K562 (cell line): ENCODE data around the gene SLC1A5. TPM values are rescaled to one million over a fixed set of nuclear protein-coding genes. Genes with fewer than 3 reads are reported as not detected.
A peak's percentile ranks its signal among the peaks of the same experiment; 100 is the strongest.

ENCODE experiments used
- BACH1 ChIP-seq: fragments of 200-800 bp; sonication (Bioruptor generic); IDR thresholded peaks from 2 replicates; pipeline ENCODE4 v1.6.1; 2016; ENCODE audit warnings: missing genetic modification characterization, missing compliant biosample characterization
- BCL6 ChIP-seq: fragments of 250-450 bp; sonication (Bioruptor Pico); IDR thresholded peaks from 2 replicates; pipeline ENCODE4 v1.4.0; 2020
- CBX1 ChIP-seq: sonication (generic); IDR thresholded peaks from 2 replicates; pipeline ENCODE4 v1.6.1; 2016; ENCODE audit warnings: antibody characterized with exemption, low read depth, mild to moderate bottlenecking
- E4F1 ChIP-seq: fragments of 250-450 bp; sonication (Bioruptor Pico); IDR thresholded peaks from 2 replicates; pipeline ENCODE4 v1.5.0; 2021; ENCODE audit warnings: mild to moderate bottlenecking, borderline replicate concordance
- ETS2 ChIP-seq: IDR thresholded peaks from 2 replicates; pipeline ENCODE4 v1.6.1; 2016; ENCODE audit warnings: borderline replicate concordance, missing genetic modification characterization, mild to moderate bottlenecking, moderate library complexity, missing compliant biosample characterization; ENCODE audit not compliant: poor library complexity, severe bottlenecking
- KLF10 ChIP-seq: fragments of 250-450 bp; sonication (Bioruptor Pico); IDR thresholded peaks from 2 replicates; pipeline ENCODE4 v1.6.1; 2021; ENCODE audit warnings: matching md5 sums
- NKRF ChIP-seq: fragments of 450-650 bp; IDR thresholded peaks from 2 replicates; pipeline ENCODE4 v1.6.1; 2016; ENCODE audit warnings: borderline replicate concordance
- PCBP2 ChIP-seq: fragments of 200-400 bp; formaldehyde crosslinking; IDR thresholded peaks from 2 replicates; pipeline ENCODE4 v1.6.1; 2018; ENCODE audit warnings: low read length, low read depth, mild to moderate bottlenecking, moderate library complexity; ENCODE audit not compliant: poor library complexity, severe bottlenecking
- SMARCB1 ChIP-seq: IDR thresholded peaks from 2 replicates; pipeline ENCODE4 v1.6.1; 2011; ENCODE audit warnings: improper control_type of control experiment, low read depth; ENCODE audit not compliant: insufficient read length
- SOX6 ChIP-seq: fragments of 450-650 bp; IDR thresholded peaks from 2 replicates; pipeline ENCODE4 v1.6.1; 2014; ENCODE audit warnings: mild to moderate bottlenecking
- ZKSCAN3 ChIP-seq: fragments of 250-450 bp; sonication (Bioruptor Pico); IDR thresholded peaks from 2 replicates; pipeline ENCODE4 v1.4.0; 2020
- ZNF644 ChIP-seq: fragments of 200-800 bp; sonication (Bioruptor generic); IDR thresholded peaks from 2 replicates; pipeline ENCODE4 v1.6.1; 2016; ENCODE audit warnings: low read depth, missing genetic modification characterization, missing compliant biosample characterization
- polyA plus RNA-seq, 8 experiments: library from polyadenylated mRNA; depleted of rRNA in 4 of 8; stranded (reverse) in 5 of 8; unstranded in 3 of 8; fragments of >200 nt; fragmentation: Nextera tagmentation in 2 of 8; fragmentation: Illumina TruSeq in 1 of 8; extraction: Ambion mirVana in 2 of 8; extraction: Trizol in 1 of 8; gene quantifications; 2 replicates each; pipeline versions ENCODE4 v1.2.1 to v1.2.3, GENCODE V29; 2011 to 2014; ENCODE audit warnings: inconsistent platforms in 1 of 8, missing spikeins in 1 of 8
- total RNA-seq, 7 experiments: library from RNA; depleted of rRNA in 6 of 7; stranded (reverse); fragments of >200 nt in 6 of 7; fragmentation: Illumina TruSeq in 2 of 7; extraction: Trizol in 2 of 7; gene quantifications; 2 replicates each; pipeline versions ENCODE4 v1.2.1 to v1.2.3, GENCODE V29; 2011 to 2021; ENCODE audit warnings: low replicate concordance in 1 of 7
- TF ChIP-seq, protein P1 (sequence below), 2 experiments: fragments of 450-650 bp; formaldehyde crosslinking in 1 of 2; IDR thresholded peaks; 2 replicates each; pipeline versions ENCODE4 v1.4.0 to v1.6.1; 2014 to 2020; ENCODE audit warnings: mild to moderate bottlenecking in 2 of 2, borderline replicate concordance in 1 of 2, low read depth in 1 of 2

The SLC1A5 gene
- total and polyA plus RNA-seq, 9 of the 15 experiments (the other 6 are each of a cell fraction or from before 2014, with no cell fraction given): 31.2 to 417 (median 134) TPM

DNA sequence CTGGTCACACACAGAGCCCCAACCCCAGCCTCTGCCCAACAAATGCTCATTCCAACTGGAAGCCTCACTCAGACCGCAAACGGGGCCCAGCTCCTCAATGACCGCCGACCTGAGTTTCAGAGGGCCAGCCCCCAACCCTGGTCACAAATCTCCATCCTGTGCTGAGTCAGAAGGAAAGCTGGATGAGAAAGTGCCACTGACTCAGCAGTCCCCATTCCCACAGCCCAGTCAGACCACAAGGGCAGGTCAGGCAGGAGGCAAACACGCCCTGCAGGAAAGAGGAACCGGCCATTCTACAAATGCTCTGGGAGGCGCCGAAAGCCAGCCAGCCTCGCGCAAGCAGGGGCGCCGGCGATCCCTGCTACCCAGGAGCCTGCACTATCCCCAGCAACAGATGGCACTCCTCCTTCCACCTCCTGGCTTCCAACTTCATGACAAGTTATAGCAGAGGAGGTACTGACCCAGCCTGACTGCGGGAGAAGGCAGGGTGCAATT, 57.3 kb downstream of the SLC1A5 start (continued):
- TF ChIP-seq ETS2 (tag) (no peak), BACH1 (peak; percentile 98), NKRF (no peak), KLF10 (CRISPR knock-in tag) (no peak), SMARCB1 (no peak), ZNF644 (no peak), PCBP2 (no peak), E4F1 (no peak), CBX1 (no peak), SOX6 (no peak), ZKSCAN3 (CRISPR knock-in tag) (no peak), BCL6 (no peak)
- TF ChIP-seq, protein P1, sequence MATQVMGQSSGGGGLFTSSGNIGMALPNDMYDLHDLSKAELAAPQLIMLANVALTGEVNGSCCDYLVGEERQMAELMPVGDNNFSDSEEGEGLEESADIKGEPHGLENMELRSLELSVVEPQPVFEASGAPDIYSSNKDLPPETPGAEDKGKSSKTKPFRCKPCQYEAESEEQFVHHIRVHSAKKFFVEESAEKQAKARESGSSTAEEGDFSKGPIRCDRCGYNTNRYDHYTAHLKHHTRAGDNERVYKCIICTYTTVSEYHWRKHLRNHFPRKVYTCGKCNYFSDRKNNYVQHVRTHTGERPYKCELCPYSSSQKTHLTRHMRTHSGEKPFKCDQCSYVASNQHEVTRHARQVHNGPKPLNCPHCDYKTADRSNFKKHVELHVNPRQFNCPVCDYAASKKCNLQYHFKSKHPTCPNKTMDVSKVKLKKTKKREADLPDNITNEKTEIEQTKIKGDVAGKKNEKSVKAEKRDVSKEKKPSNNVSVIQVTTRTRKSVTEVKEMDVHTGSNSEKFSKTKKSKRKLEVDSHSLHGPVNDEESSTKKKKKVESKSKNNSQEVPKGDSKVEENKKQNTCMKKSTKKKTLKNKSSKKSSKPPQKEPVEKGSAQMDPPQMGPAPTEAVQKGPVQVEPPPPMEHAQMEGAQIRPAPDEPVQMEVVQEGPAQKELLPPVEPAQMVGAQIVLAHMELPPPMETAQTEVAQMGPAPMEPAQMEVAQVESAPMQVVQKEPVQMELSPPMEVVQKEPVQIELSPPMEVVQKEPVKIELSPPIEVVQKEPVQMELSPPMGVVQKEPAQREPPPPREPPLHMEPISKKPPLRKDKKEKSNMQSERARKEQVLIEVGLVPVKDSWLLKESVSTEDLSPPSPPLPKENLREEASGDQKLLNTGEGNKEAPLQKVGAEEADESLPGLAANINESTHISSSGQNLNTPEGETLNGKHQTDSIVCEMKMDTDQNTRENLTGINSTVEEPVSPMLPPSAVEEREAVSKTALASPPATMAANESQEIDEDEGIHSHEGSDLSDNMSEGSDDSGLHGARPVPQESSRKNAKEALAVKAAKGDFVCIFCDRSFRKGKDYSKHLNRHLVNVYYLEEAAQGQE (IDR thresholded peaks at IDR 0.05; ENCODE audit: borderline replicate concordance): no peak; the same call in 1 of the 2 replicates
- TF ChIP-seq, protein P1 (CRISPR knock-in tag; IDR thresholded peaks at IDR 0.05; ENCODE audit: low read depth): 0 out of 2 replicates have a peak, but pooled peaks have one; percentile 39
